ENCODE data around the gene LYAR.
"Not testable (repeated sequence)": the region's sequence is repeated elsewhere in the genome, so short reads cannot be mapped to it uniquely, and the experiment has no call there.

The LYAR gene

DNA sequence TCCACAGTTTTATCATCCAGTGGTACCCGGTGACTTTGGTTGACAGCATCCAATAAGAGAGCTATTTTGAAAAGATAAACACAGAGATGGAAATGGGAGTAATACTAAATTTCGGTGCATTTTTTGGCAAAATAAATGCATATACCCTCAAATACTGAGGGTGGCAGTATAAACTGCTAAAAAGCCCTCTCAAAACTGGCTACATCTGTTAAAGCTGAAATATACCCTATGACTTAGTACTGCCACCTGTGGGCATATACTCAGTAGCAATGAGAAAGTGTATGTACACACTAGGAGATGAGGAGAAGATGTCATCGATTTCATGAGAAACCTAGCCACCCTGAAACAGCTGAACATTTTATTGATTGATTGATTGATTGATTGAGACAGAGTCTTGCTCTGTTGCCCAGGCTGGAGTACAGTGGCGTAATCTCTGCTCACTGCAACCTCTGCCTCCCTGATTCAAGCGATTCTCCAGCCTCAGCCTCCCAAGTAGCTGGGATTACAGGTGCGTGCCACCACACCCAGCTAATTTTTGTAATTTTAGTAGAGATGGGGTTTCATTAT is 29.7 kb downstream of the LYAR start:
- DNase-seq (ENCODE audit: low read depth, low spot score): peak; percentile 52

DNA sequence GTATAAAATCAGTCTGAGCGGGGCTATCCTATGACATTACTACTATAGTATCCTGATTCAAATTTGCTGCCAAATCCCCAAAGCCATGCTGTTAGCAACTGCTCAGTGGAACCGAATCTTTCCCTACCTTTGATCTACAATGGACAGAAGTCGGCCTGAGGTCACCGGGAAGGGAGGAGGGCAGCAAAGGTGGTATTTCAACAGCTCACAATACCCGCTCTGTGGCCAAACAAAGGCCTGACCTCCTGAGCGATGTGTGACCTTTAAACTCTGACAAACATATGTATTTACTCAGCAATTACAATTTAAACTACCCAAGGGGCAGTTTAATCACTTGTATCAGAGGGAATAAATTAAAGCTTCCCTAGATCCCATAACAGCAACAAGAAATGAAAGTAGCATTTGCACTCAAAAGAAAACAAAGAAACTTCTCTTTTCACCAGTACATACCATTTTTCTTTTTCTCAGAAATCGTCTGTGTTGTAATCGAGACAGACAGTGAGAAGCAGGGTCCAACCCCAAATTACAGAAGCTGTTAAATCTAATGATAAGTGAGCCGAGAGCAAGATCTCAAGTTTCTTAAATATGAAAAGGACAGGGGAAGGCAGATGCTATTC is 30.4 kb downstream of the LYAR start:
- no peak for DNase-seq (ENCODE audit: low read depth, low spot score)

DNA sequence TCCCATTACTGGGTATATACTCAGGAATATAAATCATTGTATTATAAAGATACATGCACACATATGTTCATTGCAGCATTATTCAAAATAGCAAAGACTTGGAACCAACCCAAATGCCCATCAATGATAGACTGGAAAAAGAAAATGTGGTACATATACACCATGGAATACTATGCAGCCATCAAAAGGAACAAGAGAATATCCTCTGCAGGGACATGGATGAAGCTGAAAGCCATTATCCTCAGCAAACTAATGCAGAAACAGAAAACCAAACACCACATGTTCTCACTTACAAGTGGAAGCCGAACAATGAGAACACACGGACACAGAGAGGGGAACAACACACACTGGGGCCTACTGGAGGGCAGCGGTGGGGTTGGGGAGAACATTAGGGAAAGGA is 32.2 kb downstream of the LYAR start:
- DNase-seq (ENCODE audit: low read depth, low spot score): not testable (repeated sequence)

DNA sequence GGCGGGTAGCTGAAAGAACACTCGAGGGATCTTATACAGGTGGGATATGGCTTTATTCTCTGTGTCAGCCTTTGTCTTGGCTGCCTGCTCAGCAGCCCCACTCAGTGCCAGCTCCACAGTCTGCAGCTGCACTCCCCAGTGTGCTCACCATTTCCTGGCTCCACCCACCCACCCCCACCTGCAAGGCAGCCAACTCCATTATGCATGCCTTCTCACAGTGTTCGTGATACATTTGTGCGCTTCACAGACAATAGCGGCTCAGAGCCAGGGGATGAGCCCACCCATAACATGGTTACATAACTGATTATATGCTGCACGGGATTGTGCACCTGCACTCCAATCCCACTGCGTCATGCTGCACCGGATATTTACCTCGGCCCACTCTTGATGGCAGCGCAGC is 33.2 kb downstream of the LYAR start:
- no peak for DNase-seq (ENCODE audit: low read depth, low spot score)

DNA sequence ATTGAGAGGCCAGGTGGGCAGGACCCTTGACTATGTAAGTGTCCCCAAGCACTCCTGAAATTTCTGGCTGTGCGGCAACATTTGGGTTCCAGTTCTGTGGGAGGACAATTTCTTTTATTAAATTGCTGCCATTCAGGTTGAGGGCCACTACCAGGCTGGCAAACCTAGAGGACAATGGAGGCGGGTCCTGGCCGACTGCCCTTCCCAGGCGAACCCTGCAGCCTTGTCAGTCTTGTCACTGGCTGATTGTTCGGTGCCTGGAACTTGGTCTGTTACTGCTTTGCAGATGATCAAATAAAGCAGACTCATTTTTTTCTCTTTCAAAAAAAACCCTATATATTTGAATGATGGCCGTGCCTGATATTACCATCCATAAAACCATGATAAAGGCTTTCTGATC is 35.3 kb downstream of the LYAR start:
- no peak for DNase-seq (ENCODE audit: low read depth, low spot score)

DNA sequence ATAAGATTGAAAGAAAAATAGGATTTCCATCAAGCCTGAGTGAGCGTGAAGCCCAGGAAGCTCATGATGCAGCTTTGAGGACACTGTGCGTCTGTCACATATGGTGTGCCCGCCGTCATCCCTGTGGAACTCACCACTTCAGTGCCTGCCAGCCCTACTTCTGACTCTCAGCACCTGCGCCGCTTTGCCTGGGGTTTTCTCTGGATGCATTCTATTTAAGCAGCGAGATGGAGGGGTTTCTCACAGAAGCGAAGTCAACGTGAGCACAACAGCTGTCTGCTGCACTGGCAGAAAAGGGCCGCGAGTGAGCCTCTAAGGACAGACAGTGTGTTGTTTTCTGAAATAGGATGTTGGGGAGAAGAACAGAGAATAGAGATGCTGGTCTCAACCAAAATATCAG is 35.8 kb downstream of the LYAR start:
- no peak for DNase-seq (ENCODE audit: low read depth, low spot score)

DNA sequence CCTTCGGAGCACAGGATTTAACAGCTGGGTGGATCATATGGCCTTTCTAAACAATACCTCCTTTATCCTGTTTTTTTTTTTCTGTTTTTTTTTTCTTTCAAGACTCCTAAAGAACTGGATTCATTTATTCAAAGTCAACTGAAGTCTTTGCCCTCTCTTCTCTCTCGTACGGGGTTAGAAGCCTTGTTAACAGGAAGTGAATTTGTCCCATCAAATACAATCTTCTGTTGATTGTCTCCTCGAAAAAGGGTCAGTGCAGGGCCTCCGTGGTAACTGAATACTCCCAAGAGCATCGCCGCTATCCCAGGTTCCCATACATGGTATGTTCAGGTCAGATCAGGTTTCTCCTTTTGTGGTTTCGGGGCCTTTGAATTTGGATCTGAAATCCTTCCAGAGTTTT is 40.1 kb downstream of the LYAR start:
- DNase-seq (ENCODE audit: low read depth, low spot score): no peak

DNA sequence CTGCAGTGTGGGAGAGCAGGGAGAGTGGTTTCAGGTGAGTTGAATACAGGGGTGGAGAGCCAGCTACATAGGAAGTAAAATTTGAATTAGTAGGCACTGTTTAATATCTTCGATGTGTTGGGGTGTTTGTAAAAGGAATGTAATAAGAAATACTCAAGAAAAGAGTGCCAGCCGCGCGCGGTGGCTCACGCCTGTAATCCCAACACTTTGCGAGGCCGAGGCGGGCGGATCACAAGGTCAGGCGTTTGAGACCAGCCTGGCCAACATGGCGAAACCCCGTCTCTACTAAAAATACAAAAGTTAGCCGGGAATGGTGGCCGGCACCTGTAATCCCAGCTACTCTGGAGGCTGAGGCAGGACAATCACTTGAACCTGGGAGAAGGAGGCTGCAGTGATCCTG is 40.6 kb downstream of the LYAR start:
- not testable (repeated sequence) for DNase-seq (ENCODE audit: low read depth, low spot score)

DNA sequence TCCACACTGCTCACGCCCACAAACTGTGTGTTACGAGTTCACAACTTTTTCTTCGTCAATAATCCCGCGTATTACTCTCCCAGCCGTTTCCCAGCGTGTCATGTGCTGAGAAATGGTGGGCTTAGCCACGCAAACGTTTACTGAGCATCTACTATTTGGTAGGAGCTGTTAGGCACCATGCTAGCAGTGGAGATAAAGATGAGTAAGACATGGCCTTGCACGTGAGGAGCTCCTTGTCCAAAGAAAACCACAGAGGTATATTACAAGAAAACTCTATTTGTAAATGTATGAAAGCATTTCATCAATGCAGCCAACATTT is 41.1 kb downstream of the LYAR start:
- no peak for DNase-seq (ENCODE audit: low read depth, low spot score)

DNA sequence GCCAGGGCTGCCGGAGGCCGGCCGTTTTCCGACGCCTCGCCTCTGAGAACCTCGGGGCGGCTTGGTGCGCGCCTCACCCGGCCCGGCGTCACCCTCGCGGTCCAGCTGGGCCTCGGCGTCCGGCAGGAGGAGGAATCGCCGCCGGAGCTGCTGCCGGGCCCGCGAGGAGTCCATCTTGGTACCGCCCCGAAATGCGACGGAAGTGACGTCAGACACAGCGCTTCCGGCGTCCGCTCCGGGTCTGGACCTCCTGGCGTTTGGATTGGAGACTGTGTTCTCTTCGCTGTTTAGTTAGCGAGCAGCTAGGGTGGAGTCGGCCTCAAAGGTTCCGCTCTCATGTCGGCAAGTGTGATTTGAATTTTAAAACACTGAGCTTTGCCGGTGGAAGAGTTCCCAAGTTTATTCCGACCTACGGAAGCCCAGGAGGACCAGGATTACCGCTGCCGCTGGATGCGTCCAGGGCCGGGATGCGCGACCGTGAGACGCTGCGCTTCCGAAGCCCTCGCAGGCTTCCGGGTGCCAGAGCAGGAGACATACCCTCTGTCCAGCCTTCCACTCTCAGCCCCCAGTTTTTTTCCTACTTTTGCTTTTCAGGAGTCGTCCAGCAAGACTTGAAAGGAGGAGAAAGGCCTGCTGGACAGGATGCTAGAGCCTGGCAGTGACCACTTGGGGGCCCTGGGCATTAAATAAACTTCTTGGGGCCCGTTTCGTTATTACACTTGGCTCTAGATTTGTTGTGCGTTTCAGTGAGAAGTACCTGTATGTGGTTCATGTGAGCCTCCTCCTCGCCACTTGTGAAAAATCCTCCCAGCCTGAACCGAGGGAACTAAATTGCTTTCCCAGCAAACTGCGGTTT is 41.7 kb downstream of the LYAR start, which contains the start of gene TMEM128:
TSS of gene TMEM128 (minus strand) at position 195 of the 856 bp plus-strand sequence. CDS start at position 174, 21 bp downstream.
- DNase-seq (ENCODE audit: low read depth, low spot score): peak; percentile 97

DNA sequence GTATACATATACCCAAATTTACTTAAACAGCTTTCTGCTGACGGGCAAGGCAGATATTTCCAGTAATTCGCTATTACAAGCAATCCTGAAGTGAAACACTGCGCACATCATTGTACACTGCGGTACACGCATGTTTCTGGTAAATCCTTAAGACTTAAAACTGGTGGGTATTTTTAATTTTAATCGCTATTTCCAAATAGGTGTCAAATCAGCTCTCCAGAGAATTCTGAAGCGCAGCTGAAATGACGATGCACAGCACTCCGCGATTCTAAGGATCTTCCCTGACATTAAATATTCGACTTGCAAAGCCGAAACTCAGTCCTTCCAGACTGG is 42.3 kb downstream of the LYAR start:
- DNase-seq (ENCODE audit: low read depth, low spot score): no peak

DNA sequence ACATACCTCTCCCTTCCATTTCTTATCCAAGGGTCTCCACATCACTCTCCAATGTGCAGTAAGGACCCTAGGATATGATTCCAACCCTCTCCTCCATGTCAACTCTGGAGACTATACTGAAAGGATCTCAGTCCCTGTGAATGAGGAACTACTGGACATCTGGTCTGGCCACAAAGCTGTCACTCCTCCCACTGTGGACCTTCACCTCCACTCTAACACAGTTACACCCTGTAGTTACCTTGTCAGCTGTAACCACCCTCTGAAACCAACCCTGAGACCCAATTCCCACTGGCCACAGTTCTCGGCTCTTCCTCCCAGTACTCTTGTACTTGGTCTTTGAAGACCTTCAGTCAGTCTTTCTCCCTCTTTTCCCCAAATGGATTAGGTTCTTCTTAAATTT is 44.8 kb downstream of the LYAR start:
- DNase-seq (ENCODE audit: low read depth, low spot score): no peak

DNA sequence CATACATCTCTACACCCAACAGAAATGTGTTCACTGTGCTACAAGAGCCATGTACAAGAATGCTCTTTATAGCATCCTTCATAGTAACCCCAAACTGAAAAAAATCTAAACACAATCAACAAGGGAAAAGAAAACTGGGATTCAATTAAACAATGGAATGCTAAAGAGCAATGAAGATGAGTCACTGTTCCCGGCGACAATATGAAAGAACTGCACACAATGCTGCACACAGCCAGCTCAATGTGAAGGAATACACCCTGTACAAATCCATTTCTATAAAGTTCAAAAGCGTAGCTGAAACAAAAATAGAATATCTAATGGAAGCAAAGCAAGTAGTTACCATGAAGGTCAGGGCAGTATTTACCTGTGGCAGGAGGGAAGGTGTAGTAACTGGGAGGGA is 50.4 kb downstream of the LYAR start:
- DNase-seq (ENCODE audit: low read depth, low spot score): not testable (repeated sequence)

DNA sequence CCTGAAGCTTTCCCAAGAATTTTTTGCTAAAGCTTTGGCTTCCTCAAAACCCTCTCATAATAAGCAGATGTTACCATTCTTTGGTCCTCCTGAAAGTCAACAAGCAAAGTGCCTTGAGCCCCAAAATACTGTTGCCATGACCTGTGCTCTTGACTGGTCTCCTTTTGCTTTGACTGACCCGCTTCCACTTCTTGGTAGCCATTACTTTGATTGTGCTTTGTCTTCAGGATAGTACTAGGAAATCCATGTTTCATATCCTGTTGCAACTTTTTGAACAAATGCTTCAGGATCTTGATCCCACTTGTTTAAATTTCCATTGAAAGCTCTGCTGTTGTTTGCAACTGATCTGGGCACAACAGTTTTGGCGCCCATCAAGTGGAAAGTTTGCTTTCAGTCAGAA is 56.3 kb downstream of the LYAR start:
- DNase-seq (ENCODE audit: low read depth, low spot score): no peak

DNA sequence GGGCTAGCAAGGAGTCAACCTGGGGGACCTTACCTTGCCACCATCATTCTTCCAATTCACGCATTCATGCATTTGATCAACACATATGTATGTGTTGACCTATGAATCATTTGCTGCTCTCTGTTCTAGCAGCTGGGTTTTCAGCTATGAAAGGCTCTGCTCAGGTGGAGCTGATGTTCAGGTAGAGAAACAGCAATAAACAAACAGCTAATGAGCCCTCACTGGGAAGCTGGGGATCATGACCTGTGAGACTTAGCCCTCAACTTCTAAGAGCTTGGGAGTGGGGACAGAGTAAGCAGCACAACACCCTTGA is 61.6 kb downstream of the LYAR start:
- no peak for DNase-seq (ENCODE audit: low read depth, low spot score)

DNA sequence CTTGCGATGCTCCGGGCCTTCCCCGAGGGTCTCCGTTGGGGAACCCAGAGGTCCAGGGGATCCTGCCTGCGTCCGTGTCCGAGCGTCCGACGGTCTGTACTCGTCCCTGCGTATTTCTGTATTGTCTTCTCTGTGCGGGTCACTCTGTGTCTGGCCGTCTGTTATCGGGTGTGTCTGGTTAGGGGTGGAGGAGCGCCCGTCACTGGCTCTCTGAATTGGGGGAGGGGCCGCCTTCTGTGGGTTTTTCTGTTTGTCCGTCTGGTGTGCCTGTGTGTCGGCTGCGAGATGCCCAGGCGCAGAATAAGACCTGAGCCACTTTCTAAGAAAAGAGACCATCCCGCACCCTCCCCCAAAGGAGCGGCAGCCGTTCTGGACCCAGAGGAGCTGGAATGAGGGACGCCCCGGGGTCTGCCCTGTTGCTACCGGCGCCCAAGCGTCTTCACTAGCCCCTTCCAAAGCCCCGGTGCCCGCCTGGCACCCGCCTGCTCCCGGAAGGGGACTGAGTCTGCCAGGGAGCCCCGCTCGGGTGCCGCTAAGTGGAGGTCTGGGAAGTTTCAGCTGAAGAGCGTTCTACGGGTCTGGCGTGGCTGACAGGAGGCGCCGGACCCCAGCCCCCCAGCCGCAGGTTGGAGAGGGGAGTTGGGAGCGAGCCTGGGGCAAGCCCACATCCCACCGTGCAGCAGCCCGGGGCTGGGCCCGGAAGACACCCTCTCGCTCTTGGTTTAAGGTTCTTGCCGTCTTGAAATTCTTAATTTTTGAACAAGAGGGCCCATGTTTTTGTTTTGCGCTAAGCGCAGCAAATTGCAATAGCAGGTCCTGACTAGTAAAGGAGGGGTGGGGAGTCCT is 62.2 kb downstream of the LYAR start:
- no peak for DNase-seq (ENCODE audit: low read depth, low spot score)

DNA sequence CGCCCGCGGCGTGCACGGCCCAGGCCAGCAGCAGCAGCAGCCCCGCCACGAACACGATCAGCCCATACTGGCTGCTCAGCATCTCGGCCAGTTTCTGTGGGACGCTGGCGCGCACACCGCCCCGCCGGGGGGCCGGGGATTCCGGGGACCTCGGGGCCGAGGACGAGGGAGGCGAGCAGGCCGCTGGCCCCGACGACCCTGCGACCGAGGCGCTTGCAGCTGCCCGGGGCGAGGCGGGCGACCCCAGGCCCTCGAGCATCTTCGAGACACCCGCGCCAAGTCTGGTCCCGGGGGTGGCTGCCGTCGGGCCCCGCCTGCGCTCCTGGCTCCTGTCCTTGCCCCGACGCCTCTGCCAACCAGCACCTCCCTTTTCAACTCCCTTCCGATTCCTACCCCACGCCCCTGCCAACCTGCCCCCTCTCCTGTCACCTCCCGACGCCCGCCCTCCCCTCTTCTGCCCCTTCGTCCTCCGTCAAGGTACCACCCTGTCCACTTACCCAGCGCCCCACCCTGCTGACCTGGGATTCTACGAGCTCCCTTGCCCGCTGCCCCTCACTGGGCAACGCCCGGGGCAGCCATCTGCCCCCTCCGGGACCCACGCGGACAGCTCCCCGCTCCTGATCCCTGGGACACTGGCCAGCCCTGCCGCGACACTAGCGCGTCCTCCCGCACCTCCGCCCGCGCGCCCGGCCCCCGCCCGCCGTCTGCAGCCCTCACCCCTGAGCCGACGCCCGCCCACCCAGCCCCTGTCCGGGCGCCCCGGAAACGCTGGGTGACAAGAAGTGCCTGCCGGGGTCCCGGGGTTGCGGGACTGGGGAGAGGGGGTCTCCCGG is 63.1 kb downstream of the LYAR start, which contains the start of gene OTOP1:
TSS of gene OTOP1 (minus strand) at position 324 of the 833 bp plus-strand sequence. CDS start at position 259, 65 bp downstream.
- no peak for DNase-seq (ENCODE audit: low read depth, low spot score)

DNA sequence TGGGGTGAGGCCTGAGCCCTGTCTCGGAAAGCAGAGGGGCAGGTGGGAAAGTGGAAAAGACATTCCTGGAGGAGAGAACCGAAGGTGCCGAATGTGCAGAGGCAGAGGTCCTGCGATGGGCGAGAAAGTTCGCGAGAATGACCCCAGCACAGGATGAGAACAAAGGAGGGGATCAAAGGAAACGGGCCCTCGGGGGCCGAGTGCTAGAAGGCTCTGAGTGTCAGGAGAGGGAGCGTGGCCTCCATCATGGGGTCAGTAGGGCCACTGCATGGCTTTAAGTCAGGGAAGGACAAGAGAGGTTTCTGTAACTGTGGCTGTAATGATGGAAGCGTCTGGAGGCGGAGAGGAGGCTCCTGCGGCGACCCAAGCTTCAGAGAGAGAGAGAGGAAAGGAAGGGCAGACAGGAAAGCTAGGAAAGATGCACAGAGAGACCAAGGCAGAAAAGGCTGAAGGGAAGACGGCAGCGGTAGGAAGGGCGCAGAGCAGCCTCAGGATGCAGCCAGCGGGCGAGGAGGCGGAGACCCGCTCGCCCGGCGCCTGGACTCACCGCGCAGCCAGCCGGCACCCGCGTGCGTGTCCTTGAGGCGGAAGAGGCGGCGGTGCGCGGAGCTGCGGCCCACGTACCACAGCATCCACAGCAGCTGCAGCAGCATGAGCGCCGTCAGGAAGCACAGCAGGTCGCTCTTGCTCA is 63.9 kb downstream of the LYAR start:
- peak; percentile 28 for DNase-seq (ENCODE audit: low read depth, low spot score)
